H1 (cell line): Measurements from ENCODE around the gene CCPG1.

Experiments used
- RAD21 ChIP-seq, 2 experiments: IDR thresholded peaks in 1 of 2; conservative IDR thresholded peaks in 1 of 2; 2 replicates each; pipeline ENCODE4 v1.6.1; 2011; ENCODE audit warnings: low read depth in 2 of 2, low read length in 2 of 2, improper control_type of control experiment in 1 of 2, inconsistent platforms in 1 of 2, mild to moderate bottlenecking in 1 of 2, moderate library complexity in 1 of 2
- TAF1 ChIP-seq: IDR thresholded peaks from 2 replicates; pipeline ENCODE4 v1.6.1; 2011; ENCODE audit warnings: mild to moderate bottlenecking, low read depth, low read length

- TF ChIP-seq TAF1 = no peak
- TF ChIP-seq RAD21 (IDR thresholded peaks at IDR 0.05 in 1 of 2, conservative IDR thresholded peaks at IDR 0.05 in 1 of 2; ENCODE audit: low read depth in 2 of 2, low read length in 2 of 2) = no peak
Measured at GRCh38 chr15:55379095-55379494, 29.1 kb downstream of the CCPG1 start.
